Measurements from ENCODE around the gene CD47. TPM values are rescaled to one million over a fixed set of nuclear protein-coding genes. Genes with fewer than 3 reads are reported as not detected.

CD47 gene
- total RNA-seq, 2 experiments from 2014 or later = 145 to 161 TPM

GRCh38 chr3:107994181-107994580 lies 96.7 kb downstream of the CD47 start:
- ChIA-PET CTCF (interaction anchor here (1.0 to 1.1 kb wide), 3 partner anchors 10 to 34 kb away, joined by 3 to 4 read pairs (median 3); no protein-coding TSS in a partner anchor), POLR2A (interaction anchor here (0.5 kb wide), 1 partner anchor 394 kb away, joined by 3 read pairs; no protein-coding TSS in a partner anchor)
- DNase-seq = no peak
- Mint-ChIP-seq H3K9me3 (no peaks in the 10 kb centered on the region), H3K27me3 (no peaks in the 10 kb centered on the region), H3K36me3 (ENCODE audit: low read depth) (no peaks in the 10 kb centered on the region), H3K4me1 (peaks cover under 1% of the 10 kb centered on the region), H3K27ac (no peak overlapping the region), H3K4me3 (no peak overlapping the region)

GRCh38 chr3:107993771-107994170 lies 97.1 kb downstream of the CD47 start:
- no peak for DNase-seq
- no peaks in the 10 kb centered on the region for H3K9me3 Mint-ChIP-seq
- no peak overlapping the region for H3K4me3 Mint-ChIP-seq
- H3K4me1 Mint-ChIP-seq = peaks cover 4% of the 10 kb centered on the region
- ChIA-PET POLR2A (interaction anchor here (0.5 kb wide), 1 partner anchor 394 kb away, joined by 3 read pairs; no protein-coding TSS in a partner anchor), CTCF (interaction anchor here (1.0 to 1.1 kb wide), 3 partner anchors 10 to 35 kb away, joined by 3 to 4 read pairs (median 3); no protein-coding TSS in a partner anchor)
- no peaks in the 10 kb centered on the region for H3K36me3 Mint-ChIP-seq (ENCODE audit: low read depth)
- H3K27me3 Mint-ChIP-seq = no peaks in the 10 kb centered on the region
- no peak overlapping the region for H3K27ac Mint-ChIP-seq

Other genes starting within 250 kb of the CD47 start
- 10 to 100 TPM; 23.8 to 25.7 TPM for gene IFT57, start 131.4 kb upstream of the CD47 start, total RNA-seq
- gene HHLA2, start 205.5 kb upstream of the CD47 start, total RNA-seq = 1 to 10 TPM; 1.4 to 3.0 TPM

Measured in activated CD4-positive, alpha-beta T cell treated with anti-CD3 and anti-CD28 coated beads, Interleukin-2, amount 10 ng/mL, durations not matched to agents 7 days and 5 days (primary cell).